Measurements from ENCODE around the gene TCF4. TPM values are rescaled to one million over a fixed set of nuclear protein-coding genes. Genes with fewer than 3 reads are reported as not detected.

Gene TCF4
- total RNA-seq, 4 donors from 2014 or later, result 60.9 to 98.4 (median 83.4) TPM

- DNase-seq (ENCODE audit: low spot score in 2 of 2), result no peak
- TF ChIP-seq POLR2A (IDR thresholded peaks at IDR 0.05), result no peak
- no peak for TF ChIP-seq CTCF (IDR thresholded peaks at IDR 0.05)
- intact Hi-C loops (cut with DNase I; ENCODE audit: low total_unique reads), result loop anchor here (5.0 kb wide), 1 partner anchor 167 kb away; the partner anchor contains the start of gene TCF4
- H3K4me3 ChIP-seq (ENCODE audit: low read depth, poor library complexity, severe bottlenecking), result no peak overlapping the region
- 7 to 13% methylated on average over 6 of the region's 6 CpGs for WGBS, 2 donors
These were observed 167.2 kb downstream of the TCF4 start for GRCh38 chr18:55420665-55421307.

DNA sequence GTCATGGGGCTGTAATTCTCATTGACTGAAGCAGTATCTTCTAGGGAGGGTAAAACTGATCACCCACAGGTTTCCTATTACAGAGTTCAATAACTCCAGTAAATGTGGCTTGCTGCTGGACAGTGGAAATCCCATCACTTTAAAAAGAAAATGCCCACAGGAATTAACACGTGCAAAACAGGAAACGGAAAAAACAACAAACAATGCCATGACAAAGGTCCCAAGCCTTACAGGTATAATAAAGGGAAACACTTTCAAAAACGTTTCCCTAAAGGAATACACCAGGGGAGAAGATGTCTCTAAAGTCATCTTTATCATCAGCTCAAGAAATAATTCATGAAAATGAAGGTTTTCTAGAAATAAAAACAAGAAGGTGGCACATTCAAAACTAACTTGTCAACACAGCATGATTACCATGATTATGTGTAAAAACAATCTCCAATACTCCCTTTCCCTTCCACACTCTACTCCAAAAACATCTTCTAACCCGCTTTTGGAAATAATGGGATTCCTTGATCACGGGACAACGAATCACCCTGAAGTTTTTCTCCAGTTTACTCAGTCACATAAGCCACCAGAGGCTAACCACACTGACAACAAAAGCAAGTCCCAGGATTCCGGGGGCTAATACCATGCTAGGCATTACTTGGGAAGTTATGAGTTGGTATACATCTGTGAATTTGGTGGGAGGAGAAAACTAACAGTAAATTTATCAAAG, 167.9 kb downstream of the TCF4 start:
- no peak for DNase-seq (ENCODE audit: low spot score in 2 of 2)
- TF ChIP-seq CTCF (IDR thresholded peaks at IDR 0.05) (no peak), POLR2A (IDR thresholded peaks at IDR 0.05) (no peak)
- intact Hi-C loops (cut with DNase I; ENCODE audit: low total_unique reads), result loop anchor here (5.0 to 10.0 kb wide), 2 partner anchors 167 to 1155 kb away; partner anchors contain the start of gene TCF4
- no peak overlapping the region for H3K4me3 ChIP-seq (ENCODE audit: low read depth, poor library complexity, severe bottlenecking)
- 6 to 7% methylated on average over 7 of the region's 7 CpGs for WGBS, 2 donors

- H3K4me3 ChIP-seq (ENCODE audit: low read depth, poor library complexity, severe bottlenecking), result no peak overlapping the region
- WGBS, 2 donors, result 29 to 32% methylated on average over 5 of the region's 5 CpGs
- TF ChIP-seq POLR2A (IDR thresholded peaks at IDR 0.05) (no peak), CTCF (IDR thresholded peaks at IDR 0.05) (no peak)
These were observed 168.7 kb downstream of the TCF4 start for GRCh38 chr18:55419132-55419946.

DNA sequence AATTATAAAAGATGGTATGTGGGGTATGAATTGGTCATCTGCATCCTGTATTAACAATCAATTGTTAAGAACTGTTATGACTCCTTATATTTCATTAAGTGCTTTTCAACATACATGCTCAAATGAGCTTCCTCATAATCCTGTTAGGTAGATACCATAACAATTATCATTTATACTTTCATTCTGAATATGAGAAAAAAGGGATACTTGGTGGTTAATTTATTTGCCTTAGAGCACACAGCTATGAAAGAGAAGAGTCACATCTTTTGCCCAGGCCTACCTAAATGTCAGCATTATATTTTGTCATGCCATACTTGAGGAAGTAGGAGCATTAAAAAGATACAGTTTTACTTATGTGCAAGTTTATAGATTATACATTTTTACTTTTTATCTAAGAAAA, 169.6 kb downstream of the TCF4 start:
- intact Hi-C loops (cut with DNase I; ENCODE audit: low total_unique reads), result loop anchor here (10.0 kb wide), 1 partner anchor 1156 kb away; no protein-coding TSS in a partner anchor
- H3K4me3 ChIP-seq (ENCODE audit: low read depth, poor library complexity, severe bottlenecking), result no peak overlapping the region
- DNase-seq (ENCODE audit: low spot score in 2 of 2), result no peak
- TF ChIP-seq POLR2A (IDR thresholded peaks at IDR 0.05) (no peak), CTCF (IDR thresholded peaks at IDR 0.05) (no peak)

More at GRCh38 chr18:55419132-55419946, 168.7 kb downstream of the TCF4 start:
- no peak for DNase-seq (ENCODE audit: low spot score in 2 of 2)
- intact Hi-C loops (cut with DNase I; ENCODE audit: low total_unique reads), result loop anchor here (10.0 kb wide), 1 partner anchor 1155 kb away; no protein-coding TSS in a partner anchor

DNA sequence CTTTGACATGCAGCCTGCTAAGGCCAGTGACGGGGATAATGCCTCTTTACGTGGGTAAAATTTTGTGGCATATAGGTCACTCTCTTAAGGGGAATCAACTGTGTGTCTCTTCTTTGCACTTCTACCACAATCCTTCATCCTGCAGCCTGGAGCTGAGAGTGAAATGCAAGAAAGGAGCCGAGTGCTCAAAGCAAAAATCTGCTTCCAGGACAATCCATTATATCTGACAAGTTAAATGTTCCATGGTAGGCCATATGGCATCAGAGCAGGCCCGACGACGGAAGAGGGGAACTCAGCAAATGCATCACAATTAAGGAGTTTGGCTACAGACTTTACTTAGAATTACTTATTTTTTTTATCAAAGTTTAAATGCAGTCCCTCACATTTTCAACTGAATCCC, 171.2 kb downstream of the TCF4 start:
- WGBS, 2 donors, result 43 to 64% methylated on average over 6 of the region's 6 CpGs
- TF ChIP-seq CTCF (IDR thresholded peaks at IDR 0.05) (no peak), POLR2A (IDR thresholded peaks at IDR 0.05) (no peak)
- intact Hi-C loops (cut with DNase I; ENCODE audit: low total_unique reads), result loop anchor here (10.0 kb wide), 1 partner anchor 1158 kb away; no protein-coding TSS in a partner anchor

More for the DNA sequence above, 171.2 kb downstream of the TCF4 start:
- H3K4me3 ChIP-seq (ENCODE audit: low read depth, poor library complexity, severe bottlenecking), result no peak overlapping the region
- no peak for DNase-seq (ENCODE audit: low spot score in 2 of 2)
